HepG2 (cell line): ENCODE data around the gene GGA1. TPM values are rescaled to one million over a fixed set of nuclear protein-coding genes. Genes with fewer than 3 reads are reported as not detected.

Experiments used
- ADNP ChIP-seq: sonication (generic); formaldehyde crosslinking; IDR thresholded peaks from 2 replicates; pipeline ENCODE4 v1.4.0; 2020; ENCODE audit warnings: missing genetic modification reagents
- ARNTL ChIP-seq: sonication (generic); formaldehyde crosslinking; IDR thresholded peaks from 2 replicates; pipeline ENCODE4 v1.4.0; 2020; ENCODE audit warnings: mild to moderate bottlenecking, missing genetic modification reagents
- ATRX ChIP-seq: sonication (generic); formaldehyde crosslinking; IDR thresholded peaks from 2 replicates; pipeline ENCODE4 v1.4.0; 2020; ENCODE audit warnings: missing genetic modification reagents, borderline replicate concordance
- CREM ChIP-seq, 2 experiments: sonication (generic) in 1 of 2; formaldehyde crosslinking in 1 of 2; IDR thresholded peaks; 2 replicates each; pipeline versions ENCODE4 v1.4.0 to v1.6.1; 2016 to 2020; ENCODE audit warnings: antibody characterized with exemption in 1 of 2, mild to moderate bottlenecking in 1 of 2, missing genetic modification reagents in 1 of 2
- EEA1 ChIP-seq: sonication (generic); formaldehyde crosslinking; IDR thresholded peaks from 2 replicates; pipeline ENCODE4 v1.5.1; 2020; ENCODE audit warnings: mild to moderate bottlenecking, missing genetic modification reagents, borderline replicate concordance
- EP300 ChIP-seq, 3 experiments: sonication (generic) in 1 of 3; formaldehyde crosslinking in 1 of 3; IDR thresholded peaks; 2 replicates each; pipeline versions ENCODE4 v1.5.1 to v1.6.1; 2011 to 2020; ENCODE audit warnings: low read depth in 2 of 3, low read length in 2 of 3, borderline replicate concordance in 1 of 3, improper control_type of control experiment in 1 of 3, mild to moderate bottlenecking in 1 of 3, missing genetic modification reagents in 1 of 3, moderate library complexity in 1 of 3
- FOXA3 ChIP-seq: IDR thresholded peaks from 2 replicates; pipeline ENCODE4 v1.6.1; 2016; ENCODE audit warnings: missing genetic modification reagents, missing compliant biosample characterization
- HIVEP1 ChIP-seq: sonication (generic); formaldehyde crosslinking; IDR thresholded peaks from 2 replicates; pipeline ENCODE4 v1.4.0; 2020; ENCODE audit warnings: mild to moderate bottlenecking, missing genetic modification reagents
- MATR3 ChIP-seq: sonication (generic); formaldehyde crosslinking; IDR thresholded peaks from 2 replicates; pipeline ENCODE4 v1.4.0; 2020; ENCODE audit warnings: missing genetic modification reagents
- PCBP1 ChIP-seq: fragments of 200-400 bp; formaldehyde crosslinking; IDR thresholded peaks from 2 replicates; pipeline ENCODE4 v1.6.1; 2017; ENCODE audit warnings: mild to moderate bottlenecking, low read depth, low read length, borderline replicate concordance
- SIX4 ChIP-seq: sonication (generic); formaldehyde crosslinking; IDR thresholded peaks from 2 replicates; pipeline ENCODE4 v1.4.0; 2020; ENCODE audit warnings: missing genetic modification reagents
- TEAD3 ChIP-seq: optimal IDR thresholded peaks from 2 replicates; pipeline ENCODE3; 2016; ENCODE audit warnings: borderline replicate concordance
- TGIF2 ChIP-seq: IDR thresholded peaks from 2 replicates; pipeline ENCODE4 v1.6.1; 2016; ENCODE audit warnings: control low read depth, missing compliant biosample characterization
- ZNF274 ChIP-seq: sonication (generic); formaldehyde crosslinking; IDR thresholded peaks from 2 replicates; pipeline ENCODE4 v1.5.1; 2020; ENCODE audit warnings: mild to moderate bottlenecking, missing genetic modification reagents
- ZNF562 ChIP-seq: sonication (generic); formaldehyde crosslinking; IDR thresholded peaks from 2 replicates; pipeline ENCODE4 v1.8.0; 2022; ENCODE audit warnings: missing genetic modification reagents, borderline replicate concordance
- polyA plus RNA-seq, 8 experiments: library from polyadenylated mRNA; depleted of rRNA in 3 of 8; stranded (reverse) in 7 of 8; unstranded in 1 of 8; fragments of >200 nt; fragmentation: Illumina TruSeq in 4 of 8; extraction: Trizol in 4 of 8; gene quantifications; 2 replicates each; pipeline versions ENCODE4 v1.2.1 to v1.2.3, GENCODE V29; 2011 to 2016; ENCODE audit warnings: low read depth in 4 of 8, missing spikeins in 1 of 8, mixed read lengths in 1 of 8; ENCODE audit not compliant: insufficient read depth in 1 of 8
- total RNA-seq, 5 experiments: library from RNA; depleted of rRNA; stranded (reverse); fragments of >200 nt; fragmentation: Illumina TruSeq; extraction: Trizol; gene quantifications; 2 replicates each; pipeline ENCODE4 v1.2.3, GENCODE V29; 2016; ENCODE audit warnings: low read depth in 1 of 5
- TF ChIP-seq, protein P1 (sequence below): sonication (generic); formaldehyde crosslinking; IDR thresholded peaks from 2 replicates; pipeline ENCODE4 v1.8.0; 2023; ENCODE audit warnings: mild to moderate bottlenecking, missing genetic modification reagents
- TF ChIP-seq, protein P2 (sequence below): sonication (generic); formaldehyde crosslinking; IDR thresholded peaks from 2 replicates; pipeline ENCODE4 v1.4.0; 2020; ENCODE audit warnings: mild to moderate bottlenecking, missing genetic modification reagents, borderline replicate concordance
- TF ChIP-seq, protein P3 (sequence below): IDR thresholded peaks from 2 replicates; pipeline ENCODE4 v1.6.1; 2012; ENCODE audit warnings: low read depth, low read length, improper control_type of control experiment
- TF ChIP-seq, protein P4 (sequence below): sonication (generic); formaldehyde crosslinking; IDR thresholded peaks from 2 replicates; pipeline ENCODE4 v1.5.0; 2020; ENCODE audit warnings: missing genetic modification reagents

The GGA1 gene
- total and polyA plus RNA-seq, 2 of the 13 experiments (the other 11 are each of a cell fraction or from before 2014, with no cell fraction given), result 29.1 to 87.2 TPM

DNA sequence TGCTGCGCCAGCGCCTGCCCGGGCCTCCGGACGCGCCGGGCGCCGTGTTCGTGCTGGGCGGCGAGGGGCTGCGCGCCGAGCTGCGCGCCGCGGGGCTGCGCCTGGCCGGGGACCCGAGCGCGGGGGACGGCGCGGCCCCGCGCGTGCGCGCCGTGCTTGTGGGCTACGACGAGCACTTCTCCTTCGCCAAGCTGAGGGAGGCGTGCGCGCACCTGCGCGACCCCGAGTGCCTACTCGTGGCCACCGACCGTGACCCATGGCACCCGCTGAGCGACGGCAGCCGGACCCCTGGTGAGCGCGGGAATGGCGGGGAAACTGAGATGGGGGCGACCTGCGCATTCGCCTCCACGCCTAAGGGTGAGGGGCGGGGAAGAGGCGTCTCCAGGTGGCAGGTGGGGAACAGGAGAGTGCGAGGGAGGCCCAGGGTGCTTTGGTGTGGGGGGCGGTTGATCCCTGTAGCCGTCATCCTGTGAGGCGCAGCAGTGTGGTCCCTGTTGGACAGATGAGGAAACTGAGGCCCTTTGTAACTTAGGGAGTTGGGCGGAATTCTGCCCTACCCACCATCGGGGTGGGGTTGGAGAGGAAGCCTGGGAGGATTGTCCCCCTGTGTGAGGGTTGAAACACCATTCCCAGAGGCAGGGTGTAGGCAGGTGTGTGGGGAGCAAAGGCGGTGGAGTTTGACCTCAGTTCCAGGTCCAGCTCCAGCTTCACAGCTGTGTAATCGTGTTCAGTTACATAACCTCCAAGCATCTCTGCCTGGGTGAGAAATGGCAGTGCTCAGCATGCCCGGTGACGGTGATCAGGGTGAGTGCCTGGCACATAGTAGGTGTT lies 50.6 kb downstream of the GGA1 start (continued):
- TF ChIP-seq ZNF562 (CRISPR knock-in tag) (no peak), SIX4 (CRISPR knock-in tag) (no peak), ZNF274 (CRISPR knock-in tag) (peak; percentile 41; the same call in 1 of the 2 replicates), HIVEP1 (CRISPR knock-in tag) (peak; percentile 68; the same call in 1 of the 2 replicates), TEAD3 (peak; percentile 13), FOXA3 (peak; percentile 69), ARNTL (CRISPR knock-in tag) (peak; percentile 51; the same call in 1 of the 2 replicates), EEA1 (CRISPR knock-in tag) (peak; percentile 17; the same call in 1 of the 2 replicates), TGIF2 (CRISPR knock-in tag) (peak; percentile 81; the same call in 1 of the 2 replicates), CREM (IDR thresholded peaks at IDR 0.05) (peak; percentile 68), CREM (CRISPR knock-in tag; IDR thresholded peaks at IDR 0.05) (no peak), ADNP (CRISPR knock-in tag) (no peak), ATRX (CRISPR knock-in tag) (no peak), PCBP1 (no peak), EP300 (IDR thresholded peaks at IDR 0.05; ENCODE audit: low read depth in 2 of 2, low read length in 2 of 2) (peak in 1 of 2 experiments; percentile 44; a peak in 1 of 4 replicates), EP300 (CRISPR knock-in tag; IDR thresholded peaks at IDR 0.05; ENCODE audit: borderline replicate concordance) (0 out of 2 replicates have a peak, but pooled peaks have one; percentile 28), MATR3 (CRISPR knock-in tag) (no peak)
- TF ChIP-seq, protein P1, sequence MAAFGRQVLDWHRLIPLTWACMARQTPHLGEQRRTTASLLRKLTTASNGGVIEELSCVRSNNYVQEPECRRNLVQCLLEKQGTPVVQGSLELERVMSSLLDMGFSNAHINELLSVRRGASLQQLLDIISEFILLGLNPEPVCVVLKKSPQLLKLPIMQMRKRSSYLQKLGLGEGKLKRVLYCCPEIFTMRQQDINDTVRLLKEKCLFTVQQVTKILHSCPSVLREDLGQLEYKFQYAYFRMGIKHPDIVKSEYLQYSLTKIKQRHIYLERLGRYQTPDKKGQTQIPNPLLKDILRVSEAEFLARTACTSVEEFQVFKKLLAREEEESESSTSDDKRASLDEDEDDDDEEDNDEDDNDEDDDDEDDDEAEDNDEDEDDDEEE (CRISPR knock-in tag), result peak; percentile 71; the same call in 1 of the 2 replicates
- TF ChIP-seq, protein P2, sequence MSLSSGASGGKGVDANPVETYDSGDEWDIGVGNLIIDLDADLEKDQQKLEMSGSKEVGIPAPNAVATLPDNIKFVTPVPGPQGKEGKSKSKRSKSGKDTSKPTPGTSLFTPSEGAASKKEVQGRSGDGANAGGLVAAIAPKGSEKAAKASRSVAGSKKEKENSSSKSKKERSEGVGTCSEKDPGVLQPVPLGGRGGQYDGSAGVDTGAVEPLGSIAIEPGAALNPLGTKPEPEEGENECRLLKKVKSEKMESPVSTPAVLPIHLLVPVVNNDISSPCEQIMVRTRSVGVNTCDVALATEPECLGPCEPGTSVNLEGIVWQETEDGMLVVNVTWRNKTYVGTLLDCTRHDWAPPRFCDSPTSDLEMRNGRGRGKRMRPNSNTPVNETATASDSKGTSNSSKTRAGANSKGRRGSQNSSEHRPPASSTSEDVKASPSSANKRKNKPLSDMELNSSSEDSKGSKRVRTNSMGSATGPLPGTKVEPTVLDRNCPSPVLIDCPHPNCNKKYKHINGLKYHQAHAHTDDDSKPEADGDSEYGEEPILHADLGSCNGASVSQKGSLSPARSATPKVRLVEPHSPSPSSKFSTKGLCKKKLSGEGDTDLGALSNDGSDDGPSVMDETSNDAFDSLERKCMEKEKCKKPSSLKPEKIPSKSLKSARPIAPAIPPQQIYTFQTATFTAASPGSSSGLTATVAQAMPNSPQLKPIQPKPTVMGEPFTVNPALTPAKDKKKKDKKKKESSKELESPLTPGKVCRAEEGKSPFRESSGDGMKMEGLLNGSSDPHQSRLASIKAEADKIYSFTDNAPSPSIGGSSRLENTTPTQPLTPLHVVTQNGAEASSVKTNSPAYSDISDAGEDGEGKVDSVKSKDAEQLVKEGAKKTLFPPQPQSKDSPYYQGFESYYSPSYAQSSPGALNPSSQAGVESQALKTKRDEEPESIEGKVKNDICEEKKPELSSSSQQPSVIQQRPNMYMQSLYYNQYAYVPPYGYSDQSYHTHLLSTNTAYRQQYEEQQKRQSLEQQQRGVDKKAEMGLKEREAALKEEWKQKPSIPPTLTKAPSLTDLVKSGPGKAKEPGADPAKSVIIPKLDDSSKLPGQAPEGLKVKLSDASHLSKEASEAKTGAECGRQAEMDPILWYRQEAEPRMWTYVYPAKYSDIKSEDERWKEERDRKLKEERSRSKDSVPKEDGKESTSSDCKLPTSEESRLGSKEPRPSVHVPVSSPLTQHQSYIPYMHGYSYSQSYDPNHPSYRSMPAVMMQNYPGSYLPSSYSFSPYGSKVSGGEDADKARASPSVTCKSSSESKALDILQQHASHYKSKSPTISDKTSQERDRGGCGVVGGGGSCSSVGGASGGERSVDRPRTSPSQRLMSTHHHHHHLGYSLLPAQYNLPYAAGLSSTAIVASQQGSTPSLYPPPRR (CRISPR knock-in tag), result peak; percentile 46
- TF ChIP-seq, protein P3, sequence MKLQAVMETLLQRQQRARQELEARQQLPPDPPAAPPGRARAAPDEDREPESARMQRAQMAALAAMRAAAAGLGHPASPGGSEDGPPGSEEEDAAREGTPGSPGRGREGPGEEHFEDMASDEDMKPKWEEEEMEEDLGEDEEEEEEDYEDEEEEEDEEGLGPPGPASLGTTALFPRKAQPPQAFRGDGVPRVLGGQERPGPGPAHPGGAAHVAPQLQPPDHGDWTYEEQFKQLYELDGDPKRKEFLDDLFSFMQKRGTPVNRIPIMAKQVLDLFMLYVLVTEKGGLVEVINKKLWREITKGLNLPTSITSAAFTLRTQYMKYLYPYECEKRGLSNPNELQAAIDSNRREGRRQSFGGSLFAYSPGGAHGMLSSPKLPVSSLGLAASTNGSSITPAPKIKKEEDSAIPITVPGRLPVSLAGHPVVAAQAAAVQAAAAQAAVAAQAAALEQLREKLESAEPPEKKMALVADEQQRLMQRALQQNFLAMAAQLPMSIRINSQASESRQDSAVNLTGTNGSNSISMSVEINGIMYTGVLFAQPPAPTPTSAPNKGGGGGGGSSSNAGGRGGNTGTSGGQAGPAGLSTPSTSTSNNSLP, result no peak
- TF ChIP-seq, protein P4, sequence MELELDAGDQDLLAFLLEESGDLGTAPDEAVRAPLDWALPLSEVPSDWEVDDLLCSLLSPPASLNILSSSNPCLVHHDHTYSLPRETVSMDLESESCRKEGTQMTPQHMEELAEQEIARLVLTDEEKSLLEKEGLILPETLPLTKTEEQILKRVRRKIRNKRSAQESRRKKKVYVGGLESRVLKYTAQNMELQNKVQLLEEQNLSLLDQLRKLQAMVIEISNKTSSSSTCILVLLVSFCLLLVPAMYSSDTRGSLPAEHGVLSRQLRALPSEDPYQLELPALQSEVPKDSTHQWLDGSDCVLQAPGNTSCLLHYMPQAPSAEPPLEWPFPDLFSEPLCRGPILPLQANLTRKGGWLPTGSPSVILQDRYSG (CRISPR knock-in tag), result no peak
